Measurements from ENCODE around the gene PDIA2.

Gene PDIA2

GRCh38 chr16:262121-262745, 20.7 kb upstream of the PDIA2 start:
- CTCF ChIA-PET, result interaction anchor here (0.9 kb wide), 1 partner anchor 8 kb away, joined by 3 read pairs; no protein-coding TSS in a partner anchor
- Histone ChIP-seq H3K9me3 (ENCODE audit: control insufficient read depth, insufficient read depth, low read depth, low read length) (no peaks in the 10 kb centered on the region), H3K36me3 (ENCODE audit: control insufficient read depth in 2 of 2, insufficient read depth in 1 of 2, low read length in 2 of 2) (peaks cover 0 to 55% of the 10 kb centered on the region in 2 experiments; a peak in 2 of 3 replicates), H3K4me3 (ENCODE audit: low read depth, low read length) (no peak overlapping the region), H3K4me1 (ENCODE audit: control insufficient read depth, insufficient read depth, low read length) (no peaks in the 10 kb centered on the region), H3K27ac (ENCODE audit: extremely low read depth, low read depth, low read length) (no peak overlapping the region)
- POLR2A ChIA-PET, result no interaction called here
- TF ChIP-seq ZNF768 (tag by site-specific recombination; IDR thresholded peaks at IDR 0.05) (no peak), BCL11B (tag by site-specific recombination; IDR thresholded peaks at IDR 0.05; ENCODE audit: low read depth) (no peak), ZNF302 (tag by site-specific recombination; IDR thresholded peaks at IDR 0.05; ENCODE audit: low read depth) (no peak), ZBTB8A (tag by site-specific recombination; IDR thresholded peaks at IDR 0.05) (no peak), WT1 (tag by site-specific recombination; IDR thresholded peaks at IDR 0.05) (no peak), PATZ1 (tag by site-specific recombination; IDR thresholded peaks at IDR 0.05) (no peak)

GRCh38 chr16:263182-263774, 19.7 kb upstream of the PDIA2 start:
- Histone ChIP-seq H3K36me3 (ENCODE audit: control insufficient read depth in 2 of 2, insufficient read depth in 1 of 2, low read length in 2 of 2) (peaks cover 0 to 55% of the 10 kb centered on the region in 2 experiments; a peak in 1 of 3 replicates), H3K4me1 (ENCODE audit: control insufficient read depth, insufficient read depth, low read length) (no peaks in the 10 kb centered on the region), H3K4me3 (ENCODE audit: low read depth, low read length) (no peak overlapping the region), H3K9me3 (ENCODE audit: control insufficient read depth, insufficient read depth, low read depth, low read length) (no peaks in the 10 kb centered on the region), H3K27ac (ENCODE audit: extremely low read depth, low read depth, low read length) (no peak overlapping the region)
- ChIA-PET POLR2A (no interaction called here), CTCF (interaction anchor here (0.9 kb wide), 1 partner anchor 9 kb away, joined by 3 read pairs; no protein-coding TSS in a partner anchor)
- no peak for TF ChIP-seq HOXA7 (CRISPR knock-in tag; IDR thresholded peaks at IDR 0.05; ENCODE audit: borderline replicate concordance)
- TF ChIP-seq ZBTB20 (tag by site-specific recombination; IDR thresholded peaks at IDR 0.05), result no peak
- TF ChIP-seq PBX3 (CRISPR knock-in tag; IDR thresholded peaks at IDR 0.05), result no peak
- no peak for TF ChIP-seq ZNF449 (tag by site-specific recombination; IDR thresholded peaks at IDR 0.05)
- TF ChIP-seq ZNF155 (tag by site-specific recombination; IDR thresholded peaks at IDR 0.05), result no peak
- no peak for TF ChIP-seq ZNF580 (tag by site-specific recombination; IDR thresholded peaks at IDR 0.05)
- no peak for TF ChIP-seq YY1 (tag by site-specific recombination; IDR thresholded peaks at IDR 0.05)
- TF ChIP-seq ZNF146 (tag by site-specific recombination; IDR thresholded peaks at IDR 0.05), result no peak
- TF ChIP-seq ZBTB10 (tag by site-specific recombination; IDR thresholded peaks at IDR 0.05), result no peak
- TF ChIP-seq ELK4 (IDR thresholded peaks at IDR 0.05; ENCODE audit: borderline replicate concordance, low read depth, low read length), result no peak
- TF ChIP-seq GLIS1 (tag by site-specific recombination; IDR thresholded peaks at IDR 0.05), result no peak
- TF ChIP-seq ZNF610 (tag by site-specific recombination; IDR thresholded peaks at IDR 0.05; ENCODE audit: borderline replicate concordance), result no peak
- no peak for TF ChIP-seq EGR2 (tag by site-specific recombination; IDR thresholded peaks at IDR 0.05; ENCODE audit: low read depth)
- no peak for TF ChIP-seq ZNF626 (tag by site-specific recombination; IDR thresholded peaks at IDR 0.05)
- no peak for TF ChIP-seq ZNF585B (tag by site-specific recombination; IDR thresholded peaks at IDR 0.05)
- no peak for TF ChIP-seq ZSCAN18 (tag by site-specific recombination; IDR thresholded peaks at IDR 0.05)

All from HEK293 (cell line).